COR-L47 (cell line): ENCODE measurements around the gene BLID.

Experiments
- DNase-seq: peaks from one replicate; lab custom pipeline; 2025; lab: John Stamatoyannopoulos, UW

BLID gene

GRCh38 chr11:122105044-122105758 lies 10.8 kb downstream of the BLID start:
- DNase-seq = no peak

GRCh38 chr11:122104341-122104740 lies 11.7 kb downstream of the BLID start:
- no peak for DNase-seq

GRCh38 chr11:122103726-122104125 lies 12.3 kb downstream of the BLID start:
- DNase-seq = no peak

- DNase-seq = no peak
Measured at GRCh38 chr11:122103321-122103720, 12.7 kb downstream of the BLID start.

- no peak for DNase-seq
Measured at GRCh38 chr11:122102426-122102825, 13.6 kb downstream of the BLID start.

GRCh38 chr11:122101625-122102291 lies 14.3 kb downstream of the BLID start:
- DNase-seq = no peak

- DNase-seq = no peak
Measured at GRCh38 chr11:122100756-122101080, 15.3 kb downstream of the BLID start.

- no peak for DNase-seq
Measured at GRCh38 chr11:122100037-122100755, 15.8 kb downstream of the BLID start.

GRCh38 chr11:122099374-122100036 lies 16.5 kb downstream of the BLID start:
- DNase-seq = no peak

- DNase-seq = no peak
Measured at GRCh38 chr11:122098261-122098980, 17.6 kb downstream of the BLID start.

- DNase-seq = no peak
Measured at GRCh38 chr11:122097419-122098001, 18.5 kb downstream of the BLID start.

- DNase-seq = no peak
Measured at GRCh38 chr11:122096272-122097112, 19.5 kb downstream of the BLID start.

- no peak for DNase-seq
Measured at GRCh38 chr11:122095681-122096262, 20.2 kb downstream of the BLID start.

GRCh38 chr11:122094836-122095235 lies 21.2 kb downstream of the BLID start:
- no peak for DNase-seq

- DNase-seq = no peak
Measured at GRCh38 chr11:122093731-122094275, 22.2 kb downstream of the BLID start.

GRCh38 chr11:122091835-122092234 lies 24.2 kb downstream of the BLID start:
- DNase-seq = no peak

- DNase-seq = no peak
Measured at GRCh38 chr11:122089111-122089510, 26.9 kb downstream of the BLID start.

- DNase-seq = no peak
Measured at GRCh38 chr11:122085712-122086111, 30.3 kb downstream of the BLID start.

GRCh38 chr11:122085264-122085663 lies 30.8 kb downstream of the BLID start:
- no peak for DNase-seq

GRCh38 chr11:122082205-122082604 lies 33.8 kb downstream of the BLID start:
- no peak for DNase-seq
